ENCODE results near the gene SHISA9.

- no peak for TF ChIP-seq CTCF (conservative IDR thresholded peaks at IDR 0.05; ENCODE audit: low read length)
- no peak for TF ChIP-seq EZH2phosphoT487 (IDR thresholded peaks at IDR 0.05; ENCODE audit: borderline replicate concordance, low read depth, low read length)
These were observed 20.2 kb upstream of the SHISA9 start for GRCh38 chr16:12881182-12881581.
